Endothelial cell of umbilical vein (primary cell): ENCODE measurements around the gene TEDC2. TPM values are rescaled to one million over a fixed set of nuclear protein-coding genes. Genes with fewer than 3 reads are reported as not detected.

Experiments used
- BruUV-seq: library from RNA; stranded (reverse); fragments of 400-500 nt; replicated peaks from 2 replicates; lab custom pipeline; 2021; lab: Mats Ljungman, UMichigan
- CTCF ChIA-PET: fragments of 300-600, 350-600 bp; sonication (Branson Sonifier 250); formaldehyde crosslinking; loops from one replicate; lab custom pipeline; 2021; ENCODE audit warnings: antibody characterized with exemption, inconsistent platforms; lab: Charles Lee
- POLR2A ChIA-PET: fragments of 300-600, 350-600 bp; sonication (Branson Sonifier 250); formaldehyde crosslinking; loops from one replicate; lab custom pipeline; 2021; ENCODE audit warnings: antibody characterized with exemption, inconsistent platforms; lab: Charles Lee
- DNase-seq: peaks from one replicate; pipeline ENCODE4 v3.0.0-alpha.2; 2011; ENCODE audit warnings: low read depth, low spot score
- FAIRE-seq: peaks from 2 replicates; lab custom pipeline; 2011; peaks lifted over from hg19 to GRCh38; lab: Jason Lieb, UNC
- H2AFZ ChIP-seq: 2 replicates; pipeline ENCODE4 v1.6.0; 2012; ENCODE audit warnings: low read depth, low read length, control low read depth, inconsistent platforms
- H3K27ac ChIP-seq: 2 replicates; pipeline ENCODE4 v1.5.1; 2011; ENCODE audit warnings: low read depth, mild to moderate bottlenecking, control low read depth, low read length, moderate library complexity; ENCODE audit not compliant: insufficient read depth
- H3K27me3 ChIP-seq, 2 experiments: 2 replicates each; pipeline versions ENCODE4 v1.6.0 to v1.6.1; 2011; ENCODE audit warnings: low read length in 2 of 2, mixed read lengths in 1 of 2; ENCODE audit not compliant: control insufficient read depth in 2 of 2, insufficient read depth in 2 of 2
- H3K36me3 ChIP-seq, 2 experiments: 2 replicates in 1 of 2; 3 replicates in 1 of 2; pipeline ENCODE4 v1.5.1; 2011; ENCODE audit warnings: low read length in 2 of 2, mild to moderate bottlenecking in 1 of 2, moderate library complexity in 1 of 2; ENCODE audit not compliant: control insufficient read depth in 2 of 2, insufficient read depth in 2 of 2; ENCODE audit errors: extremely low read depth in 1 of 2
- H3K4me1 ChIP-seq: 3 replicates; pipeline ENCODE4 v1.5.1; 2011; ENCODE audit warnings: mild to moderate bottlenecking, low read length; ENCODE audit not compliant: control insufficient read depth, insufficient read depth; ENCODE audit errors: extremely low read depth
- H3K4me2 ChIP-seq: 2 replicates; pipeline ENCODE4 v1.6.1; 2011; ENCODE audit warnings: low read length, control low read depth, mixed read lengths; ENCODE audit not compliant: insufficient read depth
- H3K4me3 ChIP-seq, 3 experiments: fragments of 200-600 bp in 1 of 3; sonication (generic), shearing (Covaris generic) in 1 of 3; replicated peaks in 1 of 3; 2 replicates each; pipeline ENCODE4 v1.5.1; 2011 to 2016; ENCODE audit warnings: control low read depth in 3 of 3, low read length in 3 of 3, mild to moderate bottlenecking in 2 of 3, inconsistent platforms in 1 of 3, low read depth in 1 of 3, moderate library complexity in 1 of 3; ENCODE audit not compliant: insufficient read depth in 1 of 3
- H3K79me2 ChIP-seq: 2 replicates; pipeline ENCODE4 v1.6.0; 2012; ENCODE audit warnings: low read length, inconsistent platforms; ENCODE audit not compliant: control insufficient read depth, insufficient read depth
- H3K9ac ChIP-seq: replicated peaks from 2 replicates; pipeline ENCODE3; 2011; ENCODE audit warnings: low read length, control low read depth; ENCODE audit not compliant: insufficient read depth; ENCODE audit errors: extremely low read depth
- H3K9me1 ChIP-seq: replicated peaks from 3 replicates; pipeline ENCODE4 v1.6.0; 2011; ENCODE audit warnings: mild to moderate bottlenecking, low read length; ENCODE audit not compliant: control insufficient read depth, insufficient read depth; ENCODE audit errors: extremely low read depth
- H3K9me3 ChIP-seq: replicated peaks from 2 replicates; pipeline ENCODE4 v1.5.1; 2012; ENCODE audit warnings: low read length, inconsistent platforms; ENCODE audit not compliant: control insufficient read depth, insufficient read depth
- H4K20me1 ChIP-seq: replicated peaks from 2 replicates; pipeline ENCODE3; 2011; ENCODE audit warnings: mild to moderate bottlenecking, low read length; ENCODE audit not compliant: control insufficient read depth, insufficient read depth; ENCODE audit errors: extremely low read depth
- CTCF ChIP-seq, 2 donors: IDR thresholded peaks; 1 replicate in 1 of 2; 2 replicates in 1 of 2; pipeline ENCODE4 v1.5.1; 2011; ENCODE audit warnings: low read length in 2 of 2, mild to moderate bottlenecking in 2 of 2, moderate library complexity in 2 of 2, control low read depth in 1 of 2, inconsistent platforms in 1 of 2, low read depth in 1 of 2; ENCODE audit not compliant: insufficient read depth in 1 of 2; ENCODE audit errors: extremely low read depth in 1 of 2
- EZH2 ChIP-seq: IDR thresholded peaks from 2 replicates; pipeline ENCODE4 v1.6.1; 2012; ENCODE audit warnings: borderline replicate concordance, low read depth, mild to moderate bottlenecking, moderate library complexity, low read length, inconsistent platforms; ENCODE audit not compliant: severe bottlenecking
- FOS ChIP-seq: IDR thresholded peaks from 2 replicates; pipeline ENCODE4 v1.6.1; 2011; ENCODE audit warnings: mild to moderate bottlenecking, low read length, moderate library complexity, borderline replicate concordance; ENCODE audit not compliant: insufficient read depth
- GATA2 ChIP-seq: IDR thresholded peaks from 2 replicates; pipeline ENCODE4 v1.7.0; 2011; ENCODE audit warnings: low read depth, mild to moderate bottlenecking, moderate library complexity, mixed read lengths, low read length; ENCODE audit not compliant: insufficient read length, insufficient read depth
- JUN ChIP-seq: IDR thresholded peaks from 2 replicates; pipeline ENCODE4 v1.6.1; 2011; ENCODE audit warnings: borderline replicate concordance, low read depth; ENCODE audit not compliant: insufficient read length, insufficient read depth
- MYC ChIP-seq: IDR thresholded peaks from one replicate; pipeline ENCODE4 v1.6.1; 2011; ENCODE audit warnings: mild to moderate bottlenecking, low read depth, low read length
- POLR2A ChIP-seq: IDR thresholded peaks from 2 replicates; pipeline ENCODE4 v1.6.1; 2012; ENCODE audit warnings: low read depth, mild to moderate bottlenecking, control low read depth, low read length
- POLR2AphosphoS5 ChIP-seq: IDR thresholded peaks from 2 replicates; pipeline ENCODE4 v1.6.1; 2012; ENCODE audit warnings: low read depth, mild to moderate bottlenecking, control low read depth, low read length, moderate library complexity; ENCODE audit not compliant: insufficient read depth
- dilution Hi-C: fragments of 300-500 bp; cut with MboI; formaldehyde crosslinking; loops from one replicate; pipeline ENCODE4 v1.15.0; 2019; ENCODE audit warnings: low sequenced_read_pairs; ENCODE audit not compliant: extremely low pct_ligation_motif_present
- intact Hi-C: fragments of 100-400 bp; cut with micrococcal nuclease; formaldehyde crosslinking; loops from one replicate; pipeline ENCODE4 v1.10.0; 2022
- polyA plus RNA-seq, 4 experiments: library from polyadenylated mRNA; depleted of rRNA in 3 of 4; stranded (reverse) in 3 of 4; unstranded in 1 of 4; fragments of >200 nt; gene quantifications; 2 replicates each; pipeline versions ENCODE4 v1.2.1 to v1.2.3, GENCODE V29; 2011 to 2012; ENCODE audit warnings: missing spikeins in 1 of 4
- total RNA-seq: library from RNA; stranded (reverse); gene quantifications from 2 replicates; pipeline ENCODE4 v1.2.3, GENCODE V29; 2021
- TF ChIP-seq, protein P1 (sequence below): IDR thresholded peaks from 2 replicates; pipeline ENCODE4 v1.6.1; 2011; ENCODE audit not compliant: insufficient read depth, insufficient read length

The TEDC2 gene
- total and polyA plus RNA-seq, 2 donors (not counting 3 experiments of a cell fraction or from before 2014, with no cell fraction given): 7.6 to 12.7 TPM

- POLR2A ChIA-PET: no interaction called here
Measured at GRCh38 chr16:2425825-2426430, 34.0 kb upstream of the TEDC2 start.

More at GRCh38 chr16:2425825-2426430, 34.0 kb upstream of the TEDC2 start:
- Histone ChIP-seq H4K20me1 (no peaks in the 10 kb centered on the region), H3K9me3 (no peaks in the 10 kb centered on the region), H3K9me1 (no peaks in the 10 kb centered on the region), H3K27me3 (peaks cover 0 to 2% of the 10 kb centered on the region in 2 experiments), H3K4me1 (peaks cover 18% of the 10 kb centered on the region), H2AFZ (no peak overlapping the region), H3K27ac (no peak overlapping the region), H3K36me3 (no peaks in the 10 kb centered on the region), H3K4me3 (no peak overlapping the region), H3K9ac (no peak overlapping the region), H3K4me2 (no peak overlapping the region), H3K79me2 (peaks cover 17% of the 10 kb centered on the region)
- dilution Hi-C loops: no loop called here
- FAIRE-seq: no peak
- intact Hi-C loops: loop anchor here (10.0 kb wide), 1 partner anchor 131 kb away; no protein-coding TSS in a partner anchor
- no TSS peak for BruUV-seq
- CTCF ChIA-PET: no interaction called here
- no peak for DNase-seq
- no peak for TF ChIP-seq GATA2
- TF ChIP-seq, protein P1, sequence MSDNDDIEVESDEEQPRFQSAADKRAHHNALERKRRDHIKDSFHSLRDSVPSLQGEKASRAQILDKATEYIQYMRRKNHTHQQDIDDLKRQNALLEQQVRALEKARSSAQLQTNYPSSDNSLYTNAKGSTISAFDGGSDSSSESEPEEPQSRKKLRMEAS: no peak
- TF ChIP-seq POLR2AphosphoS5: no peak
- TF ChIP-seq JUN: no peak
- no peak for TF ChIP-seq POLR2A
- no peak for TF ChIP-seq MYC
- no peak for TF ChIP-seq EZH2
- no peak for TF ChIP-seq FOS
- TF ChIP-seq CTCF (IDR thresholded peaks at IDR 0.05; ENCODE audit: extremely low read depth in 1 of 2, insufficient read depth in 1 of 2, low read depth in 1 of 2, low read length in 2 of 2): no peak
